Measurements from ENCODE around the gene RAB8B. TPM values are rescaled to one million over a fixed set of nuclear protein-coding genes. Genes with fewer than 3 reads are reported as not detected.

The RAB8B gene
- total RNA-seq (10 to 100 TPM; 29.8 to 54.4 (median 35.6) TPM), polyA plus RNA-seq (10 to 100 TPM in 1 of 3 donors, 1 to 10 TPM in 2; 5.2 to 41.1 (median 8.4) TPM)
- long read RNA-seq, donor 1, full-length matches to known transcripts: 6 of 6 reads
- long read RNA-seq, donor 1, partial matches to known transcripts: 0 of 6 reads
- long read RNA-seq, donor 1, other reads (novel, unspliced or antisense): 0 of 6 reads
- long read RNA-seq, donor 2, full-length matches to known transcripts: 1 of 1 reads
- long read RNA-seq, donor 2, partial matches to known transcripts: 0 of 1 reads
- long read RNA-seq, donor 2, other reads (novel, unspliced or antisense): 0 of 1 reads
- long read RNA-seq, donor 3, full-length matches to known transcripts: 4 of 4 reads
- long read RNA-seq, donor 3, partial matches to known transcripts: 0 of 4 reads
- long read RNA-seq, donor 3, other reads (novel, unspliced or antisense): 0 of 4 reads
- long read RNA-seq, donor 4, full-length matches to known transcripts: 4 of 8 reads
- long read RNA-seq, donor 4, partial matches to known transcripts: 0 of 8 reads
- long read RNA-seq, donor 4, other reads (novel, unspliced or antisense): 4 of 8 reads
- long read RNA-seq, donor 5, full-length matches to known transcripts: 29 of 32 reads
- long read RNA-seq, donor 5, partial matches to known transcripts: 0 of 32 reads
- long read RNA-seq, donor 5, other reads (novel, unspliced or antisense): 3 of 32 reads
- long read RNA-seq, donor 6, partial matches to known transcripts: 0 of 2 reads
- long read RNA-seq, donor 6, other reads (novel, unspliced or antisense): 2 of 2 reads
- long read RNA-seq, donor 7, full-length matches to known transcripts: 9 of 9 reads
- long read RNA-seq, donor 7, partial matches to known transcripts: 0 of 9 reads
- long read RNA-seq, donor 7, other reads (novel, unspliced or antisense): 0 of 9 reads
- long read RNA-seq, donor 8, full-length matches to known transcripts: 8 of 8 reads
- long read RNA-seq, donor 8, partial matches to known transcripts: 0 of 8 reads
- long read RNA-seq, donor 8, other reads (novel, unspliced or antisense): 0 of 8 reads
- long read RNA-seq, donor 9, full-length matches to known transcripts: 7 of 7 reads
- long read RNA-seq, donor 9, partial matches to known transcripts: 0 of 7 reads
- long read RNA-seq, donor 9, other reads (novel, unspliced or antisense): 0 of 7 reads
- long read RNA-seq, donor 10, full-length matches to known transcripts: 4 of 4 reads
- long read RNA-seq, donor 10, partial matches to known transcripts: 0 of 4 reads
- long read RNA-seq, donor 10, other reads (novel, unspliced or antisense): 0 of 4 reads

DNA sequence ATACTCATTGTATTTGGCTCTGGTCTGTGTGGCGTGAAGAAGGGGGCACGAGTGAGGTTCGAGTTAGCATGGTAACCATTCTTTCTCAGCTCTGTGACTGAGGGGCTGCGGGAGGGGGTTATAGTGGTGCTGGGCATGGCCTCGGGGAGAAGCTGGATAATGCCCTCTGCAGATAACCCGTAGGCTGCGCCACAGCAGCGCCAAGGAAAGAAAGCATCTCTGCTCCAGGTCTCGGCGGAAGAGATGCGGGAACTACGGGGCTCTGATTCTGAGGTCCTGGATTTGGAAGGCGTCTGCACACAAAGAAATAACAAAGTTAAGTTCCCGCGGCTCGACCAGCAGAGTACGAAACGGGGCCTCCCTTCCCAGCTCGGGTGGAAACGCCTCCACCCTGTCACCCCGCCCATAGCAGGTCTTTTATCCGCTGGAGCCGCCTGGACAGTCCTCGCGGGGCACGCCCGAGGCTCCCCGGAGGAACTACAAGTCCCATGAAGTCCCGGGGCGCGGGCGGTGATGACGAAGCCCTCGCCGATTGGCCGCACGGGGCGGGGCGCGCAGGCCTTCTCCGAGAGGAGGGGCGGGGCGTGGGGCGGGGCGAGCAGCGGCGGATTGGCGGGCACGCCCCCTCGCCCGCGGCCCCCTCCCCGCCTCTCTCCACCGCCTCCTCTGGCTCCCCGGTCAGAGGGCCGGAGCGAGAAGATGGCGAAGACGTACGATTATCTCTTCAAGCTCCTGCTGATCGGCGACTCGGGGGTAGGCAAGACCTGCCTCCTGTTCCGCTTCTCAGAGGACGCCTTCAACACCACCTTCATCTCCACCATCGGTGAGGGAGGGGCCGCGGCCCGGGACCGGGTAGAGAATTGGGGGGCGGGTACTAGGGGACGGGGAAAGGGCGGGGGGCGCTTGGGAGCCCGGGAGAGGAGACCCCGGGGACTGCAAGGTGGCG lies at the start of gene RAB8B:
TSS of gene RAB8B (plus strand) at position 681 of the 946 bp plus-strand sequence. CDS start at position 700, 19 bp downstream.
- peak; percentile 33 to 71 for TF ChIP-seq POLR2A (IDR thresholded peaks at IDR 0.05)
- peak in 2 of 6 experiments; percentile 2 to 6 for TF ChIP-seq CTCF (IDR thresholded peaks at IDR 0.05)
- DNase-seq: peak; percentile 98 to 100 (median 99)
- Histone ChIP-seq H3K27ac (peak within 1 kb of the TSS; percentile 43 to 83 (median 48)), H3K4me1 (replicated peaks in 1 of 2) (peaks cover 0 to 43% of the 10 kb centered on the region in 2 donors), H3K27me3 (no peaks in the 10 kb centered on the region), H3K36me3 (replicated peaks in 1 of 2) (no peaks in the 10 kb centered on the region), H3K4me3 (peak within 1 kb of the TSS in 3 of 4 donors; percentile 68 to 89 (median 81)), H3K9me3 (replicated peaks in 1 of 3) (no peaks in the 10 kb centered on the region)
- 1% methylated on average over 17 to 77 of the region's 77 CpGs for WGBS, 4 donors
- intact Hi-C loops (cut with DNase I): no loop called here

GRCh38 chr15:63140936-63141335 lies 48.5 kb upstream of the RAB8B start:
- no peaks in the 10 kb centered on the region for H3K27me3 ChIP-seq
- intact Hi-C loops (cut with DNase I): no loop called here
- TF ChIP-seq CTCF (IDR thresholded peaks at IDR 0.05) (no peak), POLR2A (IDR thresholded peaks at IDR 0.05) (no peak)
- DNase-seq: no peak
- 93 to 96% (median 94%) methylated on average over 2 of the region's 2 CpGs for WGBS, 4 donors
- no peak overlapping the region for H3K4me3 ChIP-seq
- peaks cover 0 to 4% of the 10 kb centered on the region in 2 donors for H3K4me1 ChIP-seq (replicated peaks in 1 of 2)
- H3K9me3 ChIP-seq (replicated peaks in 1 of 3): no peaks in the 10 kb centered on the region
- no peaks in the 10 kb centered on the region for H3K36me3 ChIP-seq (replicated peaks in 1 of 2)
- H3K27ac ChIP-seq: no peak overlapping the region

- intact Hi-C loops (cut with DNase I): no loop called here
- Histone ChIP-seq H3K27ac (no peak overlapping the region), H3K9me3 (replicated peaks in 1 of 3) (no peaks in the 10 kb centered on the region), H3K36me3 (replicated peaks in 1 of 2) (no peaks in the 10 kb centered on the region), H3K4me3 (no peak overlapping the region), H3K4me1 (replicated peaks in 1 of 2) (peaks cover 0 to 8% of the 10 kb centered on the region in 2 donors), H3K27me3 (no peaks in the 10 kb centered on the region)
- 84 to 100% (median 94%) methylated on average over 1 to 2 of the region's 2 CpGs for WGBS, 4 donors
- TF ChIP-seq CTCF (IDR thresholded peaks at IDR 0.05) (no peak), POLR2A (IDR thresholded peaks at IDR 0.05) (no peak)
- DNase-seq: no peak
Measured at GRCh38 chr15:63145426-63145825, 44.0 kb upstream of the RAB8B start.
